ENCODE measurements around the gene SLC19A3. TPM values are rescaled to one million over a fixed set of nuclear protein-coding genes. Genes with fewer than 3 reads are reported as not detected.

SLC19A3 gene
- total and polyA plus RNA-seq, 2 experiments from 2014 or later = 3.5 to 9.1 TPM

DNA sequence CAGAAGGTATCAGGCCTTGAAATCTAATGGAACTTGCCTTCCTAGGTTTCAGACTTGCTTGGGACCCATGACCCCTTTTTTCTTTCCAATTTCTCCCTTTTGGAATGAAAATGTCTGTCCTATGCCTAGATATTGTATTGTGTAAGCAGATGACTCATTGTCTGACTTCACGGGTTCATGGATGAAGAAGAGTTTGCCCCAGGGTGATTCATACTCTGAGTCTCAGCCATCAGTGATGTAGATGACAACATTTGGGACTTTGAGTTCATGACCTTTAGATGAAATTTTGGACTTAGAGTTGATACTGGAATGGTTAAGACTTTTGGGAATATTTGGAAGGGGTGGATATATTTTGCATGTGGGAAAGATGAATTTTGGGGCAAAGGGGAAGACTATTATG, 62.4 kb downstream of the SLC19A3 start (continued):
- TF ChIP-seq, protein P1, sequence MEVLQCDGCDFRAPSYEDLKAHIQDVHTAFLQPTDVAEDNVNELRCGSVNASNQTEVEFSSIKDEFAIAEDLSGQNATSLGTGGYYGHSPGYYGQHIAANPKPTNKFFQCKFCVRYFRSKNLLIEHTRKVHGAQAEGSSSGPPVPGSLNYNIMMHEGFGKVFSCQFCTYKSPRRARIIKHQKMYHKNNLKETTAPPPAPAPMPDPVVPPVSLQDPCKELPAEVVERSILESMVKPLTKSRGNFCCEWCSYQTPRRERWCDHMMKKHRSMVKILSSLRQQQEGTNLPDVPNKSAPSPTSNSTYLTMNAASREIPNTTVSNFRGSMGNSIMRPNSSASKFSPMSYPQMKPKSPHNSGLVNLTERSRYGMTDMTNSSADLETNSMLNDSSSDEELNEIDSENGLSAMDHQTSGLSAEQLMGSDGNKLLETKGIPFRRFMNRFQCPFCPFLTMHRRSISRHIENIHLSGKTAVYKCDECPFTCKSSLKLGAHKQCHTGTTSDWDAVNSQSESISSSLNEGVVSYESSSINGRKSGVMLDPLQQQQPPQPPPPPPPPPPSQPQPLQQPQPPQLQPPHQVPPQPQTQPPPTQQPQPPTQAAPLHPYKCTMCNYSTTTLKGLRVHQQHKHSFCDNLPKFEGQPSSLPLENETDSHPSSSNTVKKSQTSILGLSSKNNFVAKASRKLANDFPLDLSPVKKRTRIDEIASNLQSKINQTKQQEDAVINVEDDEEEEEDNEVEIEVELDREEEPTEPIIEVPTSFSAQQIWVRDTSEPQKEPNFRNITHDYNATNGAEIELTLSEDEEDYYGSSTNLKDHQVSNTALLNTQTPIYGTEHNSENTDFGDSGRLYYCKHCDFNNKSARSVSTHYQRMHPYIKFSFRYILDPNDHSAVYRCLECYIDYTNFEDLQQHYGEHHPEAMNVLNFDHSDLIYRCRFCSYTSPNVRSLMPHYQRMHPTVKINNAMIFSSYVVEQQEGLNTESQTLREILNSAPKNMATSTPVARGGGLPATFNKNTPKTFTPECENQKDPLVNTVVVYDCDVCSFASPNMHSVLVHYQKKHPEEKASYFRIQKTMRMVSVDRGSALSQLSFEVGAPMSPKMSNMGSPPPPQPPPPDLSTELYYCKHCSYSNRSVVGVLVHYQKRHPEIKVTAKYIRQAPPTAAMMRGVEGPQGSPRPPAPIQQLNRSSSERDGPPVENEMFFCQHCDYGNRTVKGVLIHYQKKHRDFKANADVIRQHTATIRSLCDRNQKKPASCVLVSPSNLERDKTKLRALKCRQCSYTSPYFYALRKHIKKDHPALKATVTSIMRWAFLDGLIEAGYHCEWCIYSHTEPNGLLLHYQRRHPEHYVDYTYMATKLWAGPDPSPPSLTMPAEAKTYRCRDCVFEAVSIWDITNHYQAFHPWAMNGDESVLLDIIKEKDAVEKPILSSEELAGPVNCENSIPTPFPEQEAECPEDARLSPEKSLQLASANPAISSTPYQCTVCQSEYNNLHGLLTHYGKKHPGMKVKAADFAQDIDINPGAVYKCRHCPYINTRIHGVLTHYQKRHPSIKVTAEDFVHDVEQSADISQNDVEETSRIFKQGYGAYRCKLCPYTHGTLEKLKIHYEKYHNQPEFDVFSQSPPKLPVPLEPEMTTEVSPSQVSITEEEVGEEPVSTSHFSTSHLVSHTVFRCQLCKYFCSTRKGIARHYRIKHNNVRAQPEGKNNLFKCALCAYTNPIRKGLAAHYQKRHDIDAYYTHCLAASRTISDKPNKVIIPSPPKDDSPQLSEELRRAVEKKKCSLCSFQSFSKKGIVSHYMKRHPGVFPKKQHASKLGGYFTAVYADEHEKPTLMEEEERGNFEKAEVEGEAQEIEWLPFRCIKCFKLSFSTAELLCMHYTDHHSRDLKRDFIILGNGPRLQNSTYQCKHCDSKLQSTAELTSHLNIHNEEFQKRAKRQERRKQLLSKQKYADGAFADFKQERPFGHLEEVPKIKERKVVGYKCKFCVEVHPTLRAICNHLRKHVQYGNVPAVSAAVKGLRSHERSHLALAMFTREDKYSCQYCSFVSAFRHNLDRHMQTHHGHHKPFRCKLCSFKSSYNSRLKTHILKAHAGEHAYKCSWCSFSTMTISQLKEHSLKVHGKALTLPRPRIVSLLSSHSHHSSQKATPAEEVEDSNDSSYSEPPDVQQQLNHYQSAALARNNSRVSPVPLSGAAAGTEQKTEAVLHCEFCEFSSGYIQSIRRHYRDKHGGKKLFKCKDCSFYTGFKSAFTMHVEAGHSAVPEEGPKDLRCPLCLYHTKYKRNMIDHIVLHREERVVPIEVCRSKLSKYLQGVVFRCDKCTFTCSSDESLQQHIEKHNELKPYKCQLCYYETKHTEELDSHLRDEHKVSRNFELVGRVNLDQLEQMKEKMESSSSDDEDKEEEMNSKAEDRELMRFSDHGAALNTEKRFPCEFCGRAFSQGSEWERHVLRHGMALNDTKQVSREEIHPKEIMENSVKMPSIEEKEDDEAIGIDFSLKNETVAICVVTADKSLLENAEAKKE (CRISPR knock-in tag; IDR thresholded peaks at IDR 0.05) = no peak
- TF ChIP-seq, protein P2, sequence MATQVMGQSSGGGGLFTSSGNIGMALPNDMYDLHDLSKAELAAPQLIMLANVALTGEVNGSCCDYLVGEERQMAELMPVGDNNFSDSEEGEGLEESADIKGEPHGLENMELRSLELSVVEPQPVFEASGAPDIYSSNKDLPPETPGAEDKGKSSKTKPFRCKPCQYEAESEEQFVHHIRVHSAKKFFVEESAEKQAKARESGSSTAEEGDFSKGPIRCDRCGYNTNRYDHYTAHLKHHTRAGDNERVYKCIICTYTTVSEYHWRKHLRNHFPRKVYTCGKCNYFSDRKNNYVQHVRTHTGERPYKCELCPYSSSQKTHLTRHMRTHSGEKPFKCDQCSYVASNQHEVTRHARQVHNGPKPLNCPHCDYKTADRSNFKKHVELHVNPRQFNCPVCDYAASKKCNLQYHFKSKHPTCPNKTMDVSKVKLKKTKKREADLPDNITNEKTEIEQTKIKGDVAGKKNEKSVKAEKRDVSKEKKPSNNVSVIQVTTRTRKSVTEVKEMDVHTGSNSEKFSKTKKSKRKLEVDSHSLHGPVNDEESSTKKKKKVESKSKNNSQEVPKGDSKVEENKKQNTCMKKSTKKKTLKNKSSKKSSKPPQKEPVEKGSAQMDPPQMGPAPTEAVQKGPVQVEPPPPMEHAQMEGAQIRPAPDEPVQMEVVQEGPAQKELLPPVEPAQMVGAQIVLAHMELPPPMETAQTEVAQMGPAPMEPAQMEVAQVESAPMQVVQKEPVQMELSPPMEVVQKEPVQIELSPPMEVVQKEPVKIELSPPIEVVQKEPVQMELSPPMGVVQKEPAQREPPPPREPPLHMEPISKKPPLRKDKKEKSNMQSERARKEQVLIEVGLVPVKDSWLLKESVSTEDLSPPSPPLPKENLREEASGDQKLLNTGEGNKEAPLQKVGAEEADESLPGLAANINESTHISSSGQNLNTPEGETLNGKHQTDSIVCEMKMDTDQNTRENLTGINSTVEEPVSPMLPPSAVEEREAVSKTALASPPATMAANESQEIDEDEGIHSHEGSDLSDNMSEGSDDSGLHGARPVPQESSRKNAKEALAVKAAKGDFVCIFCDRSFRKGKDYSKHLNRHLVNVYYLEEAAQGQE (IDR thresholded peaks at IDR 0.05; ENCODE audit: unreplicated experiment) = no peak

DNA sequence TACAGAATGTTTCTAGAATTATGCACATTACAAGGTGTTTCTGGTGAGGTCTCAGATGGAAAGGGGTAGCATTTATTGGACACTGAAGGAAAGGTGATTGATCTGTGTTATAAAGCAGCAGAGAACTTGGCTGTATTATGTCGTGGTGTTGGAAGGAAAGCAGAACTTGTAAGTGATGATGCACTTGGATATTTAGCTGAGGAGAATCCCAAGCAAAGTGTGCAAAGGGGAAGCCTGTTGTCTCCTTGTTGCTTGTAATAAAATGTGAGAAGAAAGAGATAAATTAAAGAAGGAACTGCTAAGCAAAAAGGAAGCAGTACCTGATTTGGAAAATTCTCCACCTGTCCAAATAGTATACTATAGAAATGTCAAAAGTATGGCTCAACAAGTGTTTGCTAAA, 63.4 kb downstream of the SLC19A3 start:
- Mint-ChIP-seq H3K27me3 (ENCODE audit: insufficient read depth, low read depth, poor library complexity) (no peaks in the 10 kb centered on the region), H3K9me3 (no peaks in the 10 kb centered on the region), H3K4me1 (no peaks in the 10 kb centered on the region), H3K36me3 (ENCODE audit: low read depth) (no peaks in the 10 kb centered on the region), H3K4me3 (no peak overlapping the region), H3K27ac (no peak overlapping the region)
- Histone ChIP-seq H3K4me3 (no peak overlapping the region), H3K4me2 (no peak overlapping the region), H3K36me3 (ENCODE audit: insufficient read depth) (no peaks in the 10 kb centered on the region), H3K79me2 (replicated peaks; ENCODE audit: insufficient read depth) (no peaks in the 10 kb centered on the region), H3K4me1 (ENCODE audit: insufficient read depth) (no peaks in the 10 kb centered on the region), H3K27me3 (ENCODE audit: insufficient read depth) (no peaks in the 10 kb centered on the region), H2AFZ (no peak overlapping the region), H3K9me2 (ENCODE audit: insufficient read depth) (no peaks in the 10 kb centered on the region), H4K20me1 (replicated peaks; ENCODE audit: insufficient read depth) (no peaks in the 10 kb centered on the region), H3K27ac (ENCODE audit: low read depth) (no peak overlapping the region), H3F3A (replicated peaks; ENCODE audit: low read depth) (no peaks in the 10 kb centered on the region)
- no peak for DNase-seq (ENCODE audit: low spot score)
- no peak for ATAC-seq
- TF ChIP-seq STAT1 (IDR thresholded peaks at IDR 0.05; ENCODE audit: unreplicated experiment) = no peak
- TF ChIP-seq, protein P2 (IDR thresholded peaks at IDR 0.05; ENCODE audit: unreplicated experiment) = no peak
- no peak for TF ChIP-seq ZNF114 (CRISPR knock-in tag; IDR thresholded peaks at IDR 0.05)
- no peak for TF ChIP-seq NANOG (IDR thresholded peaks at IDR 0.05; ENCODE audit: borderline replicate concordance)
- TF ChIP-seq, protein P3, sequence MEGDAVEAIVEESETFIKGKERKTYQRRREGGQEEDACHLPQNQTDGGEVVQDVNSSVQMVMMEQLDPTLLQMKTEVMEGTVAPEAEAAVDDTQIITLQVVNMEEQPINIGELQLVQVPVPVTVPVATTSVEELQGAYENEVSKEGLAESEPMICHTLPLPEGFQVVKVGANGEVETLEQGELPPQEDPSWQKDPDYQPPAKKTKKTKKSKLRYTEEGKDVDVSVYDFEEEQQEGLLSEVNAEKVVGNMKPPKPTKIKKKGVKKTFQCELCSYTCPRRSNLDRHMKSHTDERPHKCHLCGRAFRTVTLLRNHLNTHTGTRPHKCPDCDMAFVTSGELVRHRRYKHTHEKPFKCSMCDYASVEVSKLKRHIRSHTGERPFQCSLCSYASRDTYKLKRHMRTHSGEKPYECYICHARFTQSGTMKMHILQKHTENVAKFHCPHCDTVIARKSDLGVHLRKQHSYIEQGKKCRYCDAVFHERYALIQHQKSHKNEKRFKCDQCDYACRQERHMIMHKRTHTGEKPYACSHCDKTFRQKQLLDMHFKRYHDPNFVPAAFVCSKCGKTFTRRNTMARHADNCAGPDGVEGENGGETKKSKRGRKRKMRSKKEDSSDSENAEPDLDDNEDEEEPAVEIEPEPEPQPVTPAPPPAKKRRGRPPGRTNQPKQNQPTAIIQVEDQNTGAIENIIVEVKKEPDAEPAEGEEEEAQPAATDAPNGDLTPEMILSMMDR (conservative IDR thresholded peaks at IDR 0.05; ENCODE audit: low read depth in 2 of 2) = no peak
- TF ChIP-seq, protein P4, sequence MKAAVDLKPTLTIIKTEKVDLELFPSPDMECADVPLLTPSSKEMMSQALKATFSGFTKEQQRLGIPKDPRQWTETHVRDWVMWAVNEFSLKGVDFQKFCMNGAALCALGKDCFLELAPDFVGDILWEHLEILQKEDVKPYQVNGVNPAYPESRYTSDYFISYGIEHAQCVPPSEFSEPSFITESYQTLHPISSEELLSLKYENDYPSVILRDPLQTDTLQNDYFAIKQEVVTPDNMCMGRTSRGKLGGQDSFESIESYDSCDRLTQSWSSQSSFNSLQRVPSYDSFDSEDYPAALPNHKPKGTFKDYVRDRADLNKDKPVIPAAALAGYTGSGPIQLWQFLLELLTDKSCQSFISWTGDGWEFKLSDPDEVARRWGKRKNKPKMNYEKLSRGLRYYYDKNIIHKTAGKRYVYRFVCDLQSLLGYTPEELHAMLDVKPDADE (IDR thresholded peaks at IDR 0.05) = no peak
- TF ChIP-seq JUNB (IDR thresholded peaks at IDR 0.05; ENCODE audit: unreplicated experiment) = no peak
- no peak for TF ChIP-seq CREB1 (CRISPR knock-in tag; IDR thresholded peaks at IDR 0.05; ENCODE audit: low read depth)
